RWPE1 (cell line): ENCODE measurements around the gene CTNNA3.

Source experiments
- CTCF ChIA-PET: fragments of 350-600 bp; sonication (Branson Sonifier 250); formaldehyde crosslinking; extraction: SDS; loops from one replicate; lab custom pipeline; 2021; lab: Yijun Ruan, JAX
- POLR2A ChIA-PET: fragments of 400-600 bp; formaldehyde crosslinking; extraction: SDS; loops from one replicate; lab custom pipeline; 2020; ENCODE audit warnings: antibody characterized with exemption; ENCODE audit not compliant: low non-redundant PET; lab: Yijun Ruan, JAX
- DNase-seq: peaks from one replicate; pipeline ENCODE4 v3.0.0; 2012; ENCODE audit warnings: low spot score
- H3K27ac ChIP-seq: fragments of 450-650 bp; 2 replicates; pipeline ENCODE4 v1.5.1; 2017
- CTCF ChIP-seq: fragments of 450-650 bp; conservative IDR thresholded peaks from 2 replicates; pipeline ENCODE4 v1.5.1; 2017; ENCODE audit warnings: low read depth, mild to moderate bottlenecking

The CTNNA3 gene

GRCh38 chr10:66723608-66724400, 972.2 kb downstream of the CTNNA3 start:
- ChIA-PET CTCF (interaction anchor here (0.6 kb wide), 1 partner anchor 1847 kb away, joined by 3 read pairs; no protein-coding TSS in a partner anchor), POLR2A (no interaction called here)
- TF ChIP-seq CTCF = no peak
- no peak overlapping the region for H3K27ac ChIP-seq
- no peak for DNase-seq

- ChIA-PET POLR2A (no interaction called here), CTCF (no interaction called here)
- no peak for DNase-seq
- no peak for TF ChIP-seq CTCF
- no peak overlapping the region for H3K27ac ChIP-seq
Observed at GRCh38 chr10:66719483-66719882, 976.5 kb downstream of the CTNNA3 start.

- TF ChIP-seq CTCF = no peak
- H3K27ac ChIP-seq = no peak overlapping the region
- DNase-seq = no peak
- CTCF ChIA-PET = interaction anchor here (0.6 to 0.7 kb wide), 2 partner anchors 29 to 653 kb away, joined by 3 to 5 read pairs; no protein-coding TSS in a partner anchor
- POLR2A ChIA-PET = no interaction called here
Observed at GRCh38 chr10:66717231-66717981, 978.6 kb downstream of the CTNNA3 start.

- TF ChIP-seq CTCF = no peak
- no peak overlapping the region for H3K27ac ChIP-seq
- DNase-seq = no peak
- POLR2A ChIA-PET = no interaction called here
- CTCF ChIA-PET = no interaction called here
Observed at GRCh38 chr10:66714741-66715140, 981.3 kb downstream of the CTNNA3 start.

- TF ChIP-seq CTCF = no peak
- ChIA-PET CTCF (no interaction called here), POLR2A (no interaction called here)
- no peak for DNase-seq
- no peak overlapping the region for H3K27ac ChIP-seq
Observed at GRCh38 chr10:66713387-66713786, 982.6 kb downstream of the CTNNA3 start.

- no peak for DNase-seq
- POLR2A ChIA-PET = no interaction called here
- CTCF ChIA-PET = interaction anchor here (0.6 kb wide), 1 partner anchor 104 kb away, joined by 4 read pairs; no protein-coding TSS in a partner anchor
- H3K27ac ChIP-seq = no peak overlapping the region
- no peak for TF ChIP-seq CTCF
Observed at GRCh38 chr10:66698069-66698468, 997.9 kb downstream of the CTNNA3 start.
